HG02973 (cell line): ENCODE data around the gene FRYL.

ENCODE experiments used
- ATAC-seq: cut with Tn5 transposase; IDR thresholded peaks from one replicate; pipeline ENCODE4 v1.9.1; 2021; ENCODE audit warnings: moderate library complexity; ENCODE audit not compliant: unreplicated experiment

Gene FRYL

GRCh38 chr4:48499551-48500066, 280.5 kb downstream of the FRYL start:
- ATAC-seq, result peak; percentile 80

GRCh38 chr4:48498895-48499294, 281.2 kb downstream of the FRYL start:
- ATAC-seq, result no peak

GRCh38 chr4:48495941-48496340, 284.1 kb downstream of the FRYL start:
- no peak for ATAC-seq

GRCh38 chr4:48493452-48494100, 286.5 kb downstream of the FRYL start:
- no peak for ATAC-seq

GRCh38 chr4:48491514-48492176, 288.4 kb downstream of the FRYL start:
- no peak for ATAC-seq

- no peak for ATAC-seq
Observed at GRCh38 chr4:48490680-48491513, 289.2 kb downstream of the FRYL start.

- ATAC-seq, result no peak
Observed at GRCh38 chr4:48490012-48490679, 289.9 kb downstream of the FRYL start, which contains the start of gene ZAR1. Gene ZAR1, plus strand, starts transcription at chr4:48490252. Its CDS starts 40 bp downstream, at chr4:48490292.

GRCh38 chr4:48489683-48490011, 290.4 kb downstream of the FRYL start:
- no peak for ATAC-seq

GRCh38 chr4:48484494-48485168, 295.4 kb downstream of the FRYL start:
- no peak for ATAC-seq

- no peak for ATAC-seq
Observed at GRCh38 chr4:48483777-48484493, 296.1 kb downstream of the FRYL start.

GRCh38 chr4:48483006-48483776, 296.9 kb downstream of the FRYL start, which contains the start of gene SLC10A4:
Gene SLC10A4, plus strand, starts transcription at chr4:48483343. Its CDS starts 219 bp downstream, at chr4:48483562.
- ATAC-seq, result no peak

- ATAC-seq, result no peak
Observed at GRCh38 chr4:48481581-48481980, 298.5 kb downstream of the FRYL start.

- no peak for ATAC-seq
Observed at GRCh38 chr4:48478273-48478672, 301.8 kb downstream of the FRYL start.

GRCh38 chr4:48475770-48476169, 304.3 kb downstream of the FRYL start:
- ATAC-seq, result no peak

- ATAC-seq, result no peak
Observed at GRCh38 chr4:48472794-48473193, 307.3 kb downstream of the FRYL start.

- no peak for ATAC-seq
Observed at GRCh38 chr4:48470570-48470969, 309.5 kb downstream of the FRYL start.

- ATAC-seq, result no peak
Observed at GRCh38 chr4:48470137-48470536, 309.9 kb downstream of the FRYL start.

GRCh38 chr4:48467891-48468290, 312.2 kb downstream of the FRYL start:
- no peak for ATAC-seq

GRCh38 chr4:48467442-48467841, 312.6 kb downstream of the FRYL start:
- ATAC-seq, result no peak
